GM13976 (cell line): Measurements from ENCODE around the gene PRPF19.

ENCODE experiments used
- DNase-seq: peaks from one replicate; pipeline ENCODE4 v3.0.0; 2012; ENCODE audit warnings: low spot score
- in situ Hi-C: fragments of 300-500 bp; cut with MboI; formaldehyde crosslinking; loops from one replicate; pipeline ENCODE4 v1.12.0; 2022; ENCODE audit warnings: low sequenced_read_pairs, mixed read lengths, inconsistent platforms; ENCODE audit not compliant: unreplicated experiment
- TF ChIP-seq, protein P1 (sequence below): IDR thresholded peaks from 2 replicates; pipeline ENCODE4 v1.5.1; 2012; ENCODE audit warnings: borderline replicate concordance, mild to moderate bottlenecking; ENCODE audit not compliant: insufficient read depth; ENCODE audit errors: extremely low read depth, missing control alignments, control extremely low read depth

The PRPF19 gene

DNA sequence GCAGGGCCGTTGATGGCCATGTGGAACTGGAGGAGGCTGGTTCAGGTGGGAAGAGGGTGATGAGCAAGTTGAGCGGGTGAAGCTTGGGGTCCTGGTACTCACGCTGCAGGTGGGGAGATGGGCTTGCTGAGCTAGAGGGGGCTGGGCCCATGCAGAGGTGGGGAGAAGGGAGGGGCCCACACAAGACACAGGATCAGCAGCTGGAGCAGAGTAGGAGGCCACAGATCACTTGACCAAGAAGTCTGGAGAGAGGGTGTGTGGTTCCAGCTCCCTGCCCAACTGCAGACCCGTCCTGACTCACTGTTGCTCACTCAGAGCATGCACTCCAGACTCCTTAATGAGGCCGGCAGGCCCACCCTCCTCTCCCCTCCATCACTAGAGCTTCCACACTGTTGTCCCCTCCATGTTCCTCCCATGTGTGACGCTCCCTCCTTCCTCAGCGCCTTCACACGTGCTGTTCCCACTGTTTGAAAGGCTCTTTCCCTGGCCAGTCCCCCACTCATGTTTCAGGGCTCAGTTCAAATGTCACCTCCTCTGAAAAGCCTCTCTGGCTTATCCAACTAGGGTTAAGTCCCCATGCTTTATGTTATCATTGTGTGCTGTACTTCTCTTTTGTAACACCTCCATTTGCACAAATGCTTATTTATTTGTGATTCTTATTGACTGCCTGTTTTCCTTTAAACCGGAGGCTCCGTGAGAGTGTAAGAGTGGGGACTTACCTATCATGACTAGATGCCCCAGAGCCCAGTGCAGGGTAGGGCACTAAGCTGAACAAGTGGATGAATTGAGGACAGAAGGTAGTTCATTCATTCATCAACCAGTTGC is 62.1 kb downstream of the PRPF19 start:
- DNase-seq, result no peak
- in situ Hi-C loops, result loop anchor here (25.0 kb wide), 1 partner anchor 343 kb away; no protein-coding TSS in a partner anchor
- TF ChIP-seq, protein P1, sequence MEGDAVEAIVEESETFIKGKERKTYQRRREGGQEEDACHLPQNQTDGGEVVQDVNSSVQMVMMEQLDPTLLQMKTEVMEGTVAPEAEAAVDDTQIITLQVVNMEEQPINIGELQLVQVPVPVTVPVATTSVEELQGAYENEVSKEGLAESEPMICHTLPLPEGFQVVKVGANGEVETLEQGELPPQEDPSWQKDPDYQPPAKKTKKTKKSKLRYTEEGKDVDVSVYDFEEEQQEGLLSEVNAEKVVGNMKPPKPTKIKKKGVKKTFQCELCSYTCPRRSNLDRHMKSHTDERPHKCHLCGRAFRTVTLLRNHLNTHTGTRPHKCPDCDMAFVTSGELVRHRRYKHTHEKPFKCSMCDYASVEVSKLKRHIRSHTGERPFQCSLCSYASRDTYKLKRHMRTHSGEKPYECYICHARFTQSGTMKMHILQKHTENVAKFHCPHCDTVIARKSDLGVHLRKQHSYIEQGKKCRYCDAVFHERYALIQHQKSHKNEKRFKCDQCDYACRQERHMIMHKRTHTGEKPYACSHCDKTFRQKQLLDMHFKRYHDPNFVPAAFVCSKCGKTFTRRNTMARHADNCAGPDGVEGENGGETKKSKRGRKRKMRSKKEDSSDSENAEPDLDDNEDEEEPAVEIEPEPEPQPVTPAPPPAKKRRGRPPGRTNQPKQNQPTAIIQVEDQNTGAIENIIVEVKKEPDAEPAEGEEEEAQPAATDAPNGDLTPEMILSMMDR, result no peak

- in situ Hi-C loops, result loop anchor here (25.0 kb wide), 1 partner anchor 344 kb away; no protein-coding TSS in a partner anchor
- DNase-seq, result no peak
- TF ChIP-seq, protein P1, result no peak
Measured at GRCh38 chr11:60842668-60843600, 63.5 kb downstream of the PRPF19 start.

- in situ Hi-C loops, result loop anchor here (25.0 kb wide), 1 partner anchor 345 kb away; no protein-coding TSS in a partner anchor
- TF ChIP-seq, protein P1, result no peak
- DNase-seq, result peak; percentile 100
Measured at GRCh38 chr11:60841797-60842667, 64.4 kb downstream of the PRPF19 start, which contains the start of gene CCDC86. Gene CCDC86, plus strand, starts transcription at chr11:60842113. Its CDS starts 12 bp downstream, at chr11:60842125.
